ENCODE results near the gene G6PC3. TPM values are rescaled to one million over a fixed set of nuclear protein-coding genes. Genes with fewer than 3 reads are reported as not detected.

Gene G6PC3
- total RNA-seq, 4 donors from 2014 or later, result 10.3 to 23.3 (median 17.2) TPM

DNA sequence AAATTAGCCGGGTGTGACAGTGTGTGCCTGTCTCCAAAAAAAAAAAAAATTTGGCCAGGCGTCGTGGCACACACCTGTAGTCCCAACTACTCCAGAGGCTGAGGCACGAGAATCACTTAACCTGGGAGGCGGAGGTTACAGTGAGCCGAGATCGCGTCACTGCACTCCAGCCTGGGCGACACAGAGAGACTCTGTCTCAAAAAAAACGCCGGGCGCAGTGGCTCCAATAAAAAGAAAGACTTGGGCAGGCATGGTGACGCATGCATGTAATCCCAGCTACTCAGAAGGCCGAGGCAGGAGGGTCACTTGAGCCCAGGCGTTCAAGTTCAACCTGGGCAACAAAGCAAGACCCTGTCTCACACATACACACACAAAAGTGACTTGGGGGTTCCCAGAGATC is 7.7 kb upstream of the G6PC3 start:
- 90 to 92% methylated on average over 8 to 15 of the region's 15 CpGs for WGBS, 2 donors
- H3K9me3 ChIP-seq, result no peaks in the 10 kb centered on the region
- no peak overlapping the region for H3K27ac ChIP-seq
- H3K4me1 ChIP-seq, result peaks cover 6 to 42% (median 9%) of the 10 kb centered on the region in 3 donors
- H3K36me3 ChIP-seq, result peaks cover 0 to 63% (median 14%) of the 10 kb centered on the region in 3 donors
- intact Hi-C loops (cut with DNase I), result no loop called here
- no peak overlapping the region for H3K4me3 ChIP-seq
- TF ChIP-seq POLR2A (IDR thresholded peaks at IDR 0.05), result no peak
- TF ChIP-seq, protein P1, sequence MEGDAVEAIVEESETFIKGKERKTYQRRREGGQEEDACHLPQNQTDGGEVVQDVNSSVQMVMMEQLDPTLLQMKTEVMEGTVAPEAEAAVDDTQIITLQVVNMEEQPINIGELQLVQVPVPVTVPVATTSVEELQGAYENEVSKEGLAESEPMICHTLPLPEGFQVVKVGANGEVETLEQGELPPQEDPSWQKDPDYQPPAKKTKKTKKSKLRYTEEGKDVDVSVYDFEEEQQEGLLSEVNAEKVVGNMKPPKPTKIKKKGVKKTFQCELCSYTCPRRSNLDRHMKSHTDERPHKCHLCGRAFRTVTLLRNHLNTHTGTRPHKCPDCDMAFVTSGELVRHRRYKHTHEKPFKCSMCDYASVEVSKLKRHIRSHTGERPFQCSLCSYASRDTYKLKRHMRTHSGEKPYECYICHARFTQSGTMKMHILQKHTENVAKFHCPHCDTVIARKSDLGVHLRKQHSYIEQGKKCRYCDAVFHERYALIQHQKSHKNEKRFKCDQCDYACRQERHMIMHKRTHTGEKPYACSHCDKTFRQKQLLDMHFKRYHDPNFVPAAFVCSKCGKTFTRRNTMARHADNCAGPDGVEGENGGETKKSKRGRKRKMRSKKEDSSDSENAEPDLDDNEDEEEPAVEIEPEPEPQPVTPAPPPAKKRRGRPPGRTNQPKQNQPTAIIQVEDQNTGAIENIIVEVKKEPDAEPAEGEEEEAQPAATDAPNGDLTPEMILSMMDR (IDR thresholded peaks at IDR 0.05), result no peak
- no peak for DNase-seq
- no peaks in the 10 kb centered on the region for H3K27me3 ChIP-seq

DNA sequence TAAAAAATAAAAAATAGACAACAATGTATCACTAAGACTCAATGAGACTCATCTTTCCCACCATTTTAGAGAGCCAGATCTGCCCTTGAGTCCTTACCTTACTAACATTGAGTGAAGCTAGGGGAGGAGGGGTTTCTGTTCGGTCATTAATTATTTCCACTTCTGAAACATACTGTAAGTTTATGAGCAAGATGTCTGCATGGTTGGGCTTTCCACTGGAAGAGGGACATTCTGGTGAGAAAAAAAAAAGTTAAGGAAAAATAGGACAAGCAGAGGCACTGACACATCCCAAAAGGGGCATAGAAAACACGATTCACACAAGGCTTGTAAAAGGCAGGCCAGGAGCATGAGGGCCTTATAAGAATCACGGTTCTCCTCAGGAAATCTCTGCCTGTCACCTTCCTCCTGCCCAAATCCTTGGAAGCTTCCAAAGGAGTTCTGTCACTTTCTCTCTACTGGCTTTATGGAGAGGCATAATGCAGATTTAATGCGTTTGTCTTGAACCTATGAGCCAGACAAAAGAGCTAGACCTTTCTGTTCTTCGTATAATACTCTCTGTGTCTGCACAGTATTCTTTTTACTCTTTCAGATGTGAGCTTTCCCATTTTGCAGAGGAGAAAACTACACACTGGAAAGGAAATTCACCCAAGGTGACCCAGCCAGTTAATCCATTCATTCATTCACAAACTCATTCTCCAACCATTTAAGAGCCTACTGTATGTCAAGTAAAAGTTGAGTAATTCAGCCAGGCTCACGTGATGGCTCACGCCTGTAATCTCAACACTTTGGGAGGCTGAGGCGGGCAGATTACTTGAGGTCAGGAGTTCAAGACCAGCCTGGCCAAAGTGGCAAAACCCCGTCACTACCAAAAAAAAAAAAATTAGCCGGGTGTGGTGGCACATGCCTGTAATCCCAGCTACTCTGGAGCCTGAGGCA is 6.6 kb upstream of the G6PC3 start:
- no peak for TF ChIP-seq POLR2A (IDR thresholded peaks at IDR 0.05)
- TF ChIP-seq, protein P1 (IDR thresholded peaks at IDR 0.05), result no peak
- no peak for DNase-seq
- peaks cover 6 to 41% (median 9%) of the 10 kb centered on the region in 3 donors for H3K4me1 ChIP-seq
- H3K36me3 ChIP-seq, result peaks cover 0 to 52% (median 10%) of the 10 kb centered on the region in 3 donors
- no peak overlapping the region for H3K27ac ChIP-seq
- 52 to 65% methylated on average over 9 of the region's 10 CpGs for WGBS, 2 donors
- no peaks in the 10 kb centered on the region for H3K27me3 ChIP-seq
- no peaks in the 10 kb centered on the region for H3K9me3 ChIP-seq
- no peak overlapping the region for H3K4me3 ChIP-seq
- intact Hi-C loops (cut with DNase I), result no loop called here

DNA sequence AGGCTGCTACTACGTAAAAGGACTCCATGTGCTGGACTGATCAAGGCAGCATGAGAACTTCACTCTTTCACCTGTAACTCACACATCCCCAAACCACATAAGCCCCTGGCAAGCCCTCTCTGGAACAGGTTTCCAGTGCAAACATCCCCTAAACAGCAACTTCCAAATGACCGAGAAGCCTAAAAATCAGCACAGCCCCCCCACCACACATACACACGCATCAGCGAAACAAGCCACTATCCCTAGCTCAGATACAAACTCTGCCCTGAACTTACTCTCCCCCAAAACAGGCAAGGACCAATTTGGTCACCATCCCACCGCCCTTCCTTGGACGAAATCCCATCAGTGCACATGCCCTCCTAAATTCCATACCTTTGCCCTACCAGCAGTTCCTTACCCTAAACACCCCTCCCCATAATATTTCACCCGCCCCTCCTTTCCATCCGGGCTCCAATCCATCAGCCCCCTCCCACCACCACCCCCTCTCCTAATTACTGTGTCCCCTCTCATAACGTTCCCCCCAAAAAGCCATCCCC is 4.8 kb upstream of the G6PC3 start:
- H3K9me3 ChIP-seq, result no peaks in the 10 kb centered on the region
- no peak for TF ChIP-seq POLR2A (IDR thresholded peaks at IDR 0.05)
- TF ChIP-seq, protein P1 (IDR thresholded peaks at IDR 0.05), result no peak
- intact Hi-C loops (cut with DNase I), result no loop called here
- 0 to 6% methylated on average over 9 of the region's 9 CpGs for WGBS, 2 donors
- peak overlapping the region; percentile 59 to 88 (median 84) for H3K4me3 ChIP-seq
- no peaks in the 10 kb centered on the region for H3K27me3 ChIP-seq
- H3K36me3 ChIP-seq, result peaks cover 0 to 34% (median 0%) of the 10 kb centered on the region in 3 donors
- peak overlapping the region; percentile 94 to 96 (median 95) for H3K27ac ChIP-seq
- DNase-seq, result no peak
- peaks cover 6 to 48% (median 14%) of the 10 kb centered on the region in 3 donors for H3K4me1 ChIP-seq

DNA sequence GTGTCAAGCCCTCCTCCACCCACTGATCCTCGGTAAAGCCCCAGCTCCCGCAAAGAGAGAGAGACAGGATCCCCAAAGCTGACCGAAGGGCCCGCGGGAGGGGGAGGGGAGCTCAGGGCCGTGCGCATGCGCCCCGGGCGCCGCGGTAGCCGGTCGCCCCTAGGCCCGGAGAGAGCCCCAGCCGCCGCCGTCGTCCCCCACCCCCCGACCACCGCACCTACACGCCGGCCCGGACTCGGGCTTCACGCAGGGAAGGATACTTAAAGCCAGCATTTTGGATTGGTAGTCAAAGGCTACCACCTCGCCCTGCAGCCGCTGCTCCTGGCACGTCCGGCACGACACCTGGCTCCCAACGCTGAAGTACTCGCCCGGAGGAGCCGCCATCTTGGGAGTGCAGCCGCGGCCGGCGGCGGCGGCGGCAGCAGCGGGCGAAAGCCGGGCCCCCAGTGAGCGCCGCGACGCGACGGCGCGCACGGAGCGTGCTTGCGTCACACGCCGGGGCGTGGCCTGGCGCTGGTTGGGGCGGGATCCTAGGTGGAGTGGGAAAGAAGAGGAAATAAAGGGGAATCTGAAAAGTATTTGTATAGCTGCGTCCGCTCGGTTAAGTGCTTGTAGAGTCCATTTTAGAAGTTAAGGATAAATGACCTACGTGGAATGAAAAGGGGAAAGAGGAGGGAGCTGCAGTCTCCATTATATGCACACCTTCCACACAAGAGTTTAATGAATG is 4.2 kb upstream of the G6PC3 start, which contains the start of gene LSM12:
LSM12 (minus strand) TSS at position 468 of the 727 bp plus-strand sequence; CDS start at position 384, 84 bp downstream.
- peaks cover 0 to 28% (median 0%) of the 10 kb centered on the region in 3 donors for H3K36me3 ChIP-seq
- peak within 1 kb of the TSS; percentile 59 to 88 (median 84) for H3K4me3 ChIP-seq
- no peak for DNase-seq
- 0 to 1% methylated on average over 11 to 43 of the region's 65 CpGs for WGBS, 2 donors
- intact Hi-C loops (cut with DNase I), result no loop called here
- no peaks in the 10 kb centered on the region for H3K27me3 ChIP-seq
- H3K4me1 ChIP-seq, result peaks cover 6 to 55% (median 17%) of the 10 kb centered on the region in 3 donors
- H3K9me3 ChIP-seq, result no peaks in the 10 kb centered on the region
- TF ChIP-seq POLR2A (IDR thresholded peaks at IDR 0.05), result peak in 3 of 4 donors; percentile 53 to 88 (median 71)
- TF ChIP-seq, protein P1 (IDR thresholded peaks at IDR 0.05), result peak in 2 of 6 experiments; percentile 7 to 11
- peak within 1 kb of the TSS; percentile 94 to 96 (median 95) for H3K27ac ChIP-seq

Measured in esophagus squamous epithelium (tissue), 5 donors.